Measurements from ENCODE around the gene FNIP2.

Gene FNIP2

GRCh38 chr4:158861766-158862165 lies 92.9 kb downstream of the FNIP2 start:
- DNase-seq (ENCODE audit: extremely low spot score), result no peak
- POLR2A ChIA-PET, result no interaction called here

GRCh38 chr4:158863296-158863695 lies 94.5 kb downstream of the FNIP2 start:
- no peak for DNase-seq (ENCODE audit: extremely low spot score)
- no peak for TF ChIP-seq HDGF (IDR thresholded peaks at IDR 0.05; ENCODE audit: borderline replicate concordance)
- no peak for TF ChIP-seq NFRKB (IDR thresholded peaks at IDR 0.05)
- TF ChIP-seq FOXM1 (IDR thresholded peaks at IDR 0.05; ENCODE audit: borderline replicate concordance), result no peak
- no peak for TF ChIP-seq SP1 (IDR thresholded peaks at IDR 0.05)
- TF ChIP-seq L3MBTL2 (conservative IDR thresholded peaks at IDR 0.05), result no peak
- no peak for TF ChIP-seq BHLHE40 (IDR thresholded peaks at IDR 0.05; ENCODE audit: borderline replicate concordance)
- no peak for TF ChIP-seq ARNT (IDR thresholded peaks at IDR 0.05)
- TF ChIP-seq ELF4 (IDR thresholded peaks at IDR 0.05), result no peak
- no peak for TF ChIP-seq LEF1 (IDR thresholded peaks at IDR 0.05; ENCODE audit: borderline replicate concordance)
- no peak for TF ChIP-seq FOXK2 (IDR thresholded peaks at IDR 0.05)
- TF ChIP-seq ZNF384 (IDR thresholded peaks at IDR 0.05), result no peak
- no peak for TF ChIP-seq CTBP1 (IDR thresholded peaks at IDR 0.05; ENCODE audit: borderline replicate concordance)
- TF ChIP-seq PKNOX1 (IDR thresholded peaks at IDR 0.05), result no peak
- no peak for TF ChIP-seq FOXA1 (IDR thresholded peaks at IDR 0.05)
- no peak for TF ChIP-seq TARDBP (IDR thresholded peaks at IDR 0.05)
- ChIA-PET CTCF (no interaction called here), POLR2A (no interaction called here)

More at GRCh38 chr4:158861766-158862165, 92.9 kb downstream of the FNIP2 start:
- no peak for TF ChIP-seq TARDBP (IDR thresholded peaks at IDR 0.05)
- no peak for TF ChIP-seq CTBP1 (IDR thresholded peaks at IDR 0.05; ENCODE audit: borderline replicate concordance)
- TF ChIP-seq SP1 (IDR thresholded peaks at IDR 0.05), result no peak
- TF ChIP-seq BHLHE40 (IDR thresholded peaks at IDR 0.05; ENCODE audit: borderline replicate concordance), result no peak
- no peak for TF ChIP-seq FOXM1 (IDR thresholded peaks at IDR 0.05; ENCODE audit: borderline replicate concordance)
- TF ChIP-seq FOXK2 (IDR thresholded peaks at IDR 0.05), result no peak
- no peak for TF ChIP-seq ELF4 (IDR thresholded peaks at IDR 0.05)
- no peak for TF ChIP-seq ZNF384 (IDR thresholded peaks at IDR 0.05)
- no peak for TF ChIP-seq NFRKB (IDR thresholded peaks at IDR 0.05)
- TF ChIP-seq LEF1 (IDR thresholded peaks at IDR 0.05; ENCODE audit: borderline replicate concordance), result no peak
- CTCF ChIA-PET, result interaction anchor here (0.6 to 1.7 kb wide), 4 partner anchors 10 to 341 kb away, joined by 3 to 7 read pairs (median 4); no protein-coding TSS in a partner anchor

- DNase-seq (ENCODE audit: extremely low spot score), result no peak
- ChIA-PET POLR2A (no interaction called here), CTCF (interaction anchor here (1.0 kb wide), 1 partner anchor 14 kb away, joined by 3 read pairs; no protein-coding TSS in a partner anchor)
- TF ChIP-seq HDGF (IDR thresholded peaks at IDR 0.05; ENCODE audit: borderline replicate concordance) (no peak), FOXA1 (IDR thresholded peaks at IDR 0.05) (no peak), ARNT (IDR thresholded peaks at IDR 0.05) (no peak), SUZ12 (IDR thresholded peaks at IDR 0.05) (no peak), CTBP1 (IDR thresholded peaks at IDR 0.05; ENCODE audit: borderline replicate concordance) (no peak), NFRKB (IDR thresholded peaks at IDR 0.05) (no peak), L3MBTL2 (conservative IDR thresholded peaks at IDR 0.05) (no peak), BHLHE40 (IDR thresholded peaks at IDR 0.05; ENCODE audit: borderline replicate concordance) (no peak)
Observed at GRCh38 chr4:158865520-158866177, 96.8 kb downstream of the FNIP2 start.

- CTCF ChIA-PET, result interaction anchor here (1.2 kb wide), 1 partner anchor 307 kb away, joined by 3 read pairs; no protein-coding TSS in a partner anchor
- TF ChIP-seq SP1 (IDR thresholded peaks at IDR 0.05), result no peak
- TF ChIP-seq NFRKB (IDR thresholded peaks at IDR 0.05), result no peak
- no peak for TF ChIP-seq BHLHE40 (IDR thresholded peaks at IDR 0.05; ENCODE audit: borderline replicate concordance)
- TF ChIP-seq L3MBTL2 (conservative IDR thresholded peaks at IDR 0.05), result no peak
- TF ChIP-seq LEF1 (IDR thresholded peaks at IDR 0.05; ENCODE audit: borderline replicate concordance), result no peak
- POLR2A ChIA-PET, result no interaction called here
Observed at GRCh38 chr4:158869001-158869400, 100.2 kb downstream of the FNIP2 start.

GRCh38 chr4:158869761-158870160 lies 100.9 kb downstream of the FNIP2 start:
- POLR2A ChIA-PET, result no interaction called here
- TF ChIP-seq PKNOX1 (IDR thresholded peaks at IDR 0.05) (no peak), ZNF384 (IDR thresholded peaks at IDR 0.05) (no peak), L3MBTL2 (conservative IDR thresholded peaks at IDR 0.05) (no peak), SUZ12 (IDR thresholded peaks at IDR 0.05) (no peak), HDGF (IDR thresholded peaks at IDR 0.05; ENCODE audit: borderline replicate concordance) (no peak), SP1 (IDR thresholded peaks at IDR 0.05) (no peak), TARDBP (IDR thresholded peaks at IDR 0.05) (no peak)
- CTCF ChIA-PET, result interaction anchor here (1.2 kb wide), 1 partner anchor 306 kb away, joined by 3 read pairs; no protein-coding TSS in a partner anchor
- DNase-seq (ENCODE audit: extremely low spot score), result no peak

More at GRCh38 chr4:158869001-158869400, 100.2 kb downstream of the FNIP2 start:
- DNase-seq (ENCODE audit: extremely low spot score), result no peak

GRCh38 chr4:158870282-158870625 lies 101.4 kb downstream of the FNIP2 start:
- POLR2A ChIA-PET, result no interaction called here
- TF ChIP-seq FOXM1 (IDR thresholded peaks at IDR 0.05; ENCODE audit: borderline replicate concordance) (no peak), SUZ12 (IDR thresholded peaks at IDR 0.05) (no peak), TARDBP (IDR thresholded peaks at IDR 0.05) (no peak), L3MBTL2 (conservative IDR thresholded peaks at IDR 0.05) (no peak), CTBP1 (IDR thresholded peaks at IDR 0.05; ENCODE audit: borderline replicate concordance) (no peak), BHLHE40 (IDR thresholded peaks at IDR 0.05; ENCODE audit: borderline replicate concordance) (no peak), FOXA1 (IDR thresholded peaks at IDR 0.05) (no peak), LEF1 (IDR thresholded peaks at IDR 0.05; ENCODE audit: borderline replicate concordance) (no peak), ARNT (IDR thresholded peaks at IDR 0.05) (no peak), NFRKB (IDR thresholded peaks at IDR 0.05) (no peak), FOXK2 (IDR thresholded peaks at IDR 0.05) (no peak), ELF4 (IDR thresholded peaks at IDR 0.05) (no peak), HDGF (IDR thresholded peaks at IDR 0.05; ENCODE audit: borderline replicate concordance) (no peak)
- CTCF ChIA-PET, result no interaction called here
- DNase-seq (ENCODE audit: extremely low spot score), result no peak

Data from HEK293T (cell line).